ACHN (cell line): Measurements from ENCODE around the gene SLC25A13.
"Not testable (repeated sequence)": the region's sequence is repeated elsewhere in the genome, so short reads cannot be mapped to it uniquely, and the experiment has no call there.

ENCODE experiments used
- DNase-seq: peaks from one replicate; pipeline ENCODE4 v3.0.0-alpha.2; 2015
- in situ Hi-C: cut with HindIII; loops from 2 replicates; pipeline ENCODE4 v1.10.0; 2017; ENCODE audit warnings: low sequenced_read_pairs, low pct_ligation_motif_present, low pct_unique_long_range_greater_than_20kb

SLC25A13 gene, protein sequence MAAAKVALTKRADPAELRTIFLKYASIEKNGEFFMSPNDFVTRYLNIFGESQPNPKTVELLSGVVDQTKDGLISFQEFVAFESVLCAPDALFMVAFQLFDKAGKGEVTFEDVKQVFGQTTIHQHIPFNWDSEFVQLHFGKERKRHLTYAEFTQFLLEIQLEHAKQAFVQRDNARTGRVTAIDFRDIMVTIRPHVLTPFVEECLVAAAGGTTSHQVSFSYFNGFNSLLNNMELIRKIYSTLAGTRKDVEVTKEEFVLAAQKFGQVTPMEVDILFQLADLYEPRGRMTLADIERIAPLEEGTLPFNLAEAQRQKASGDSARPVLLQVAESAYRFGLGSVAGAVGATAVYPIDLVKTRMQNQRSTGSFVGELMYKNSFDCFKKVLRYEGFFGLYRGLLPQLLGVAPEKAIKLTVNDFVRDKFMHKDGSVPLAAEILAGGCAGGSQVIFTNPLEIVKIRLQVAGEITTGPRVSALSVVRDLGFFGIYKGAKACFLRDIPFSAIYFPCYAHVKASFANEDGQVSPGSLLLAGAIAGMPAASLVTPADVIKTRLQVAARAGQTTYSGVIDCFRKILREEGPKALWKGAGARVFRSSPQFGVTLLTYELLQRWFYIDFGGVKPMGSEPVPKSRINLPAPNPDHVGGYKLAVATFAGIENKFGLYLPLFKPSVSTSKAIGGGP

DNA sequence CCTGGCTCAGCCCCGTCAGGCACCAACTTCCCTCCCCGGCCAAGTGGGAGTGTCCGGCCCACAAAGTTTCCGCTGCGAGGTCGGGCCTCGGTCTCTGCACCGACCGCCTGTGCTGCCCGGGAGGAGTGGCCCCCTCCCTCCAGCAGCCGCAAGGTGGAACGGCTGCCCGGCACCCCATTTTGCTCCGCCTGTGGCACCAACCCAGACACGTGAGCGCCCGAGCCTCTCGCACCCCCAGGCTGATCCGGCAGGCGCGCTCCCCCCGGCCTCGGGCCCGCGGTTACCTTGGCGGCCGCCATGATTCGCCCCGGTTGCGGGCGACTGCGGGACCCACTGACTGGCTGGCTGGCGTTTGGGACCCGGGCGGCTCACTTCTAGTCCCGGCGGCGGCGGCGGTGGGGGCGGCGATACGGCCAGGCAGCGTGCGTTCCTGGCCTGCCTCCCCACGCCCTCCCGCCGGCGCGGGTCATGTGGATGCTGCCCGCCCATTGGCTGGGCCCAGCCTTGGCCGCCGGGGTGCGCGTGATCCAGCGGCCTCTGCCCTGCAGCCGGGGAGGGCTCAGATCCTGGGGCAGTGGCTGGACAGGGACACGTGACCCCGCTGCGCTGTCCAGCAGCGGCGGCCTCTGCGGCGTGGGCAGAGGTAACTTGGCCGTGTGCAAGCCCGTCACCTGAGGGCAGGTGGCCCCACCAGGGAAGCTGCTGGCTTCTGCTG, at the start of gene SLC25A13:
Gene SLC25A13 (minus strand): TSS at position 441 of the 715 bp plus-strand sequence. CDS start 142 bp downstream, at position 299.
- peak; percentile 97 for DNase-seq
- in situ Hi-C loops: no loop called here

DNA sequence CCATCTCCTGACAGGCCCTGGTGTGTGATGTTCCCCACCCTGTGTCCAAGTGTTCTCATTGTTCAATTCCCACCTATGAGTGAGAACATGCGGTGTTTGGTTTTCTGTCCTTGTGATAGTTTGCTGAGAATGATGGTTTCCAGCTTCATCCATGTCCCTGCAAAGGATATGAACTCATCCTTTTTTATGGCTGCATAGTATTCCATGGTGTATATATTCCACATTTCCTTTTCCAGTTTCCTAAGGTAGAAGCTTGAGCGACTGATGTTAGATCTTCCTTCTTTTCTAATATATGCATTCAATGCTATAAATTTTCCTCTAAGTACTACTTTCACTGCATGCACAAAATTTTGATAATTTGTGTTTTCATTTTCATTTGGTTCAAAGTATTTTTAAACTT, 44.0 kb upstream of the SLC25A13 start:
- in situ Hi-C loops: not testable (repeated sequence)

DNA sequence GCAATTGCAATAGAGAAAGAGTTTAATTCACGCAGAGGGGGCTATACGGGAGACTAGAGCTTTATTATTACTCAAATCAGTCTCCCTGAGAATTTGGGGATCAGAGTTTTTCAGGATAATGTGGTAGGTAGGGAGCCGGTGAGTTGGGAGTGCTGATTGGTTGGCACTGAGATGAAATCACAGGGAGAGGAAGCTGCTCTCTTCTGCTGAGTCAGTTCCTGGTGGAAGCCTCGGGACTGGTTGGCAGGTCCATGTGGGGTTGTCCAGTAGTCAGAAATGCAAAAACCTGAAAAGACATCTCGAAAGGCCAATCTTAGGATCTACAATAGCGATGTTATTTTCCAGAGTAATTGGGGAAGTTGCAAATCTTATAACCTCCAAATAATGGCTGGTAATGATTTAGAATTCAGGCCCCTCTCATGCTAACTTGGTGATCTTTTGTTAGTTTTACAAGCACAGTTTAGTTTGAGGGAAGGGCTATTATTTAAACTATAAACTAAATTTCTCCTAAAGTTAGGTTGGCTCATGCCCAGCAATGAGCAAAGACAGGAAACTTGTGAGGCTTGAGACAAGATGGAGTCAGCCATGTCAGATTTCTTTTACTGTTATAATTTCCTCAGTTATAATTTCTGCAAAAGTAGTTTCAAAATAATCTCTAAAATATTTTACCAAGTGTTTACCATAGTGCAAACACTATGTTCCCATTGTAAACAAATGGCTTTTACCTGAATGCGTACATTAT, 39.4 kb upstream of the SLC25A13 start:
- no peak for DNase-seq
- in situ Hi-C loops: no loop called here

More for the DNA sequence above, 44.0 kb upstream of the SLC25A13 start:
- not testable (repeated sequence) for DNase-seq

DNA sequence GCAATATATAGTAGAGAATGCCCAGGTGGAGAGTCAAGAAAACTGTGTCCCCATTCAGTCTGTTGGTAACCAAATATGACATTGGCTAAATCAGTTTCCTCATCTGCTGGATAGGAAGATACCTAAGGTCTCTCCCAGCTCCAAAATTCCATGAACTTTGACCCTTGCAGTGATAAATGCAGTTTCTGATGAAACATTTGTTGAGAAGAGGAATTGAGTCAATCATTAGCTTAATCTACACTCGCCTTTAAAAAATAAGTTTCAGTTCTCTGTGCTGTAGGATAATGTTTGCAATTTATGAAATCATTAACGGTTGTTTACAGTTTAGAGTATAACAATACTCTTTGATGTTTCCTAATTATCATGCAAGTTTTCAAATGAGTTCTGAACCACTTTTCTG, 38.0 kb upstream of the SLC25A13 start:
- in situ Hi-C loops: no loop called here
- DNase-seq: no peak

DNA sequence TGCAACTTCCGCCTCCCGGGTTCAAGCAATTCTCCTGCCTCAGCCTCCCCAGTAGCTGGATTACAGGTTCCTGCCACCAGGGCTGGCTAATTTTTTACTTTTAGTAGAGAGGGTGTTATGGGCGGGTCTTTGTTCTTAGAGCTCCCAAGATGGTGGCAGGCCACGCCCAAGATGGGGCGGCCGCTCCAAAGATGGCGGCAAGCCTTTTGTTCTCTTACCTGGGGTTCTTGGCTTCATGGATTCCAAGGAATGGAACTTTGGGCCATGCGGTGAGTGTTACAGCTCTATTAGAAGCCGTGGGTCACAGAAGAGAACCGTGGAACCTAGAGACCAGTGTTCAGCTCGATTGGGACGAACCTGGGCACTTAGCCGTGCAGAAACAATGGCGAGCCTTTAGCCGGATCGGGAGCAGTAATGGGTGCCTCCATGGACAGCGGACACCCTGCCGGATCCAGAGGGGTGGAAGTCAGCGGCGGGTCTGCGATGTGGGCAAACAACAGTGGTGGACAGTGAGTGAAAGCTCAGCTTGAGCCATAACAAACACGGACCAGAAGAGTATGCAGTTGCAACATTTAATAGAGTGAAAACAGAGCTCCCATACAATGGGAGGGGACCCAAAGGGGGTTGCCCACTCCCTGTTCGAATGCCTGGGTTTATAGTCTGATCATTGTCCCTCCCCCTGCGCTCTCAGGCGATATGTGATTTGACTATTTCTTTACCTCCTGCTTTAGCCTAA, 36.5 kb upstream of the SLC25A13 start:
- in situ Hi-C loops, DNase-seq: not testable (repeated sequence)

DNA sequence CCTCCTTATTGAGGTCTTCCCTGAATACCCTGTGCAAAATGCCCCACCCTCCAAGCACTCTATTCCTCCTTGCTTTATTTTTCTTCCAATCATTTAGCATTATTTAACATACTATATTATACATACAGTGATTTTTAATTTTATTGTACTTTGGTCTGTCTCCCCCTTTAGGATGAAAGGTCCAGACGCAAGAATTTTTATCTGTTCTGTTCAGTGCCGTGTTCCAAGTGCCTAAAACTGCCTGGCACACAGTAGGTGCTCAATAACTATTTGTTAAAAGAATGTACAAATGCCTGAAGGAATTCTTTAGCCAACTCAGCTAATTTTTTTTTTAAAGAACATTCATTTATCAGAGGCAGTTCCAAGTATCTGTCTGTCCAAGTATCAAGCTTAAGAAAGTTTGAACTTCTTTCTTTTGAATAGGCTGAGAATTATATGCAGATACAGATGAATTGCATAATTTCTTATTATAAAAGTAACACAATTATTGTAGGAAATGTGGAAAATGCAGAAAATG, 34.1 kb upstream of the SLC25A13 start:
- DNase-seq: no peak
- in situ Hi-C loops: no loop called here

DNA sequence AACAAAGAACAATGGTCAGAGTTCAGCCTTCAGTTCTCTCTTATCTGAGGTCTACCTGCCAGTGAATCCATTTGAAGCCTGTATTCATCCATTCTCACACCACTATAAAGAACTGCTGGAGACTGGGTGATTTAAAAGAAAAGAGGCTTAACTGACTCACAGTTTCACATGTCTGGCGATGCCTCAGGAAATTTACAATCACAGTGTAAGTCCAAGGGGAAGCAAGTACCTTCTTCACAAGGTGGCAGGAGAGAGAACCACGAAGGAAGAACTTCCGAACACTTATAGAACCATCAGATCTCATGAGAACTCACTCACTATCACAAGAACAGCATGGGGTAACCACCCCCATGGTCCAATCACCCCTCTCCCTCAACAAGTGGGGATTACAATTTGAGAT, 33.0 kb upstream of the SLC25A13 start:
- in situ Hi-C loops: no loop called here
- DNase-seq: no peak

DNA sequence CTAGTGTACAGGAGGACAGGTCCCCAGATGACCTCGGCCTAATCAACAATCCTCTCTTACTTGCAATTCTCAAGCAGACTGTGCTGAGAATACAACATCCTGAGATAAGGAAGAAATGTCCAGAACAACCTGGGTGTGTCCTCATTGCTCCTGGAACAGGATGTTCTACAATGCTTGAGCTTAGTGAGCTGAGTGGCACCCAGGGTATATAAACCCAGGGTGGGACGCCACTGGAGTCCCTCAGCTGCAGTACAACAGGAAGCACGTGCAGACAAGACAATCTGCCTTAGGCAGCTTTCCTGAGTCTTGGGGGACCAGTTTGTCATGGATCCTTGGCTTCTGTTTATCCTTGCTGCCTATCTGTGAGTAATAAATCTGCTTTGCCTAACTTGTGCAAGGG, 27.7 kb upstream of the SLC25A13 start:
- in situ Hi-C loops: no loop called here
- DNase-seq: no peak

DNA sequence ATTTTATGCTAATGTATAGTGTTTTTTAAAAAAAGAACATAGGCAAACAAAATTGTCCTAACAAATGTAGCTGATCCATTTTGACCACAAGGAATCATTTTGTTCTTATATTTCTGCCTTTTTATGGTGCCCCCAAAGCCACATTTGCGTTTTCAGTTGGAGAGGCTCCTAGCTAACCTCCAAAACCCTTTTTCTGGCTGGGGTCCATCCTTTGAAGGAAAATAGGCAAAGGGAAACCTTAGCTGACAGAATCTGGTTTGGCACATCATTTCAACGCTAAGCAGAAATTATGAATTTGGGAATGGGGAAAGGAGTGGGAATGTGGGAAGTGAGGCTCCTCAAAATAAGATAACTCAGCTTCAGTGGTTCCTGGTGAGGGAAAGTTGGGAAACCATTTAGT, 25.6 kb upstream of the SLC25A13 start:
- in situ Hi-C loops: no loop called here

DNA sequence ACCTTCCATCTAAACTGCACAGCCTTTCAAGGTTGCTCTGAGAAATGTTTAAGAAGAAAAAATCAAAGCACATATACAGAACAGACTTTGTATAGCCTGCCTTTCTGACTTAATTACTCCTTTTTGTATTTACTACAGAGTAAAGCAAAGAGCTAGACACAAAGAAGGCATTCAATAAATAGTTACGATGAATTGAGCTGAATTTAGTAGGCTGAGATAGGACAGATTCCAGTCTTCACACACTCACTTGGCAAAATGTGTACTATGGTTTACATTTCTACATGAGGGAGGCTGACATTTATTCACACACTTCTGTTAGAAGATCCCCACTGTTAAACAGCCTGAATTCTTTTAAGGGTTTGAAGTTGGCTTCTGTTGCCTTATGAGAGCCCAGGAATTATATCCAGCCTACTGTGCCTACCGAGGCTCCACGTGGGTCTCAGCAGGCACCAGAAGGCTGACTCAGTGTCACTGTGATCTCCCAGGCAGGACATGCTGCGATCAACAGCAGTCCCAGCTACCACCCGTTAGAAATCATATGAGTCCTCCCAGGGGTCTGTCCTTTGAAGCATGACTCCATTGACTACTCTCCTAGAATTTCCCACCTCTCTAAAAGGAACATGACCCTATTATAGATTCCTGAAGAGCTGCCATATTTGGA, 24.5 kb upstream of the SLC25A13 start:
- in situ Hi-C loops: no loop called here
- no peak for DNase-seq

More for the DNA sequence above, 25.6 kb upstream of the SLC25A13 start:
- DNase-seq: no peak

DNA sequence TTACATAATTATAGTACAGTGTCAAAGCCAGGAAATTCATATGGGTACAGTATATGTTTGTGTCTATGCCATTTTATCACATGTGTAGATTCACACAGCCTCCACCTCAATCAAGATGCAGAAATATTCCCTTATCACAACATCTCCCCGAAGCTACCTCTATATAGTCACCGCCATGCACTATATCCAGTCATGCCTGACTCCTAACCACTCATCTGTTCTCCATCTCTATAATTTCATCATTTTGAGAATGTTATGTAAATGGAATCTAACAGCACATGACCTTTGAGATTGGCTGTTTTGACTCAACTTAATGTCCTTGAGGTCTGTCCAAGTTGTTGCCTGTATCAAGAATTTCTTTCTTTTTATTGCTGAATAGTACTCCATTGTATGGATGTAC, 22.3 kb upstream of the SLC25A13 start:
- no peak for DNase-seq
- in situ Hi-C loops: no loop called here

DNA sequence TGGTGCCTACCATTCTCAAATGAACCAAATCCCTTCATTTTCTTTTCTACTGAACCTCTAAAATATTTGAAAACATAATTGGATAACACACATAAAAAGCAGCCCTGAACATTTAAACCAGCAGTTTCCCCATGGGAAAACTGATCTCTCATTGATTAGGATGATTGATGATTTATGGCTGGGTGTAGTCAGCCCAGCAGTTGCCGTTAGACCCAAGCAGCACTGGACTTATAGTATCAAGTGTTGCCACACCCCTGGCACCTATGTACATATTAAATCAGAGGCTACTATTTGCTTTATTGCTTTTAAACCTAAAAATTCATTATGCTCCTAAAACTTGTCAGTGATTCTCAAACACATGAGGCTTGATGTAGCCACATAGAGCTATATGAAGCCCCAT, 20.2 kb upstream of the SLC25A13 start:
- in situ Hi-C loops: no loop called here
- no peak for DNase-seq

DNA sequence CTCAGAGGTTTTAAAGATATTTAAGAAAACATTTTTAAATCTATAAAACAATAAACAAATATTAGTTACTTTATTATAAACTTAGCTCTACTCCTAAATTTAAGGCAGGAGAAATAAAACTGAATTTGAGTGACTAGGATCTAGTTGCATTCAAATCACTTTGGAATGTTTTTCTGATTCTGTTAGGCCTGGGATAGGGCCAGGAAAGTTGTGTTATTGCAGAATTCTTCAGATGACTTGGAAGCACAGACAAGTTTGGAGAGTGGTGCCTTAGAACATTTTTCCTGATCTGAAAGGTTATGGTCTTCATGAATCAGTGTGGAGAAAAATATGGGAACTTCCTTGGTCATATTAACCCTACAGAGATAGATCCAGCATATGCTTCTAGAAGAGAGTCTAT, 15.6 kb upstream of the SLC25A13 start:
- DNase-seq: no peak
- in situ Hi-C loops: no loop called here

DNA sequence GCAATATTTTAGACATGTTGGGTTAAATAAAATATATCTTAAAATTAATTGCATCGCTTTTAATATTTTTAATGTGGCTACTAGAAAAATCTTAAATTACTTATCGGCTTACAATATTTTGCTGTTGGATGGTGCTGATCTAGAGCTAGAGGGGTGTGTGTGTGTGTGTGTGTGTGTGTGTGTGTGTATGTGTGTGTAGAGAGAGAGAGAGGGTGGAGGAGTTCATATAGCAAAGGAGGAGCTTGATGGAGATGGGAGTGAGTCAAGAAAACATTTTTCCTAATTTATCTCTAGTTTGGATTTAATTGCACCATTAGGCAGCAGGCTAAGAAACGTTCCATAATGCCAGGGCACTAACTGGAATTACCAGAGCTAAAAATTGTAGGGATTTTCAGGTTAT, 10.4 kb upstream of the SLC25A13 start:
- in situ Hi-C loops: no loop called here
- no peak for DNase-seq

DNA sequence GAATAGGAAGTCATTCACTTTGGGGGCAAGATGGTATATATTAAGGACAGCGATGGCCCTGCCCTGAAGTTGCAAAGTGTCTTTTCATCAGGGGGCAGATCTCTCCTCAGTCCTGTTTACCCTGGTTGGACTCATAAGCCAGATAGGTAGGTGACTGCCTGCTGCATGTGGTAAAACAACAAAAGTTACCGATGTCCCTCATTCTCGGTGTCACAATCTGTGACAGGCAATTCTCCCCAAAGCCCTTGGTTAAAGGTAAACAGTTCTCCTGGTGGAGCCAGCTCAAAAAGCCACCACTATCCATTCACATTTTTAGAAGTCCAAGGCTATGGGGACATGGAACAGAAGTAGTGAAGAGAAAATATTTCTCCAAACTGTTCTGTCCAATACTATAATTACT, 9.9 kb upstream of the SLC25A13 start:
- DNase-seq: no peak
- in situ Hi-C loops: no loop called here

DNA sequence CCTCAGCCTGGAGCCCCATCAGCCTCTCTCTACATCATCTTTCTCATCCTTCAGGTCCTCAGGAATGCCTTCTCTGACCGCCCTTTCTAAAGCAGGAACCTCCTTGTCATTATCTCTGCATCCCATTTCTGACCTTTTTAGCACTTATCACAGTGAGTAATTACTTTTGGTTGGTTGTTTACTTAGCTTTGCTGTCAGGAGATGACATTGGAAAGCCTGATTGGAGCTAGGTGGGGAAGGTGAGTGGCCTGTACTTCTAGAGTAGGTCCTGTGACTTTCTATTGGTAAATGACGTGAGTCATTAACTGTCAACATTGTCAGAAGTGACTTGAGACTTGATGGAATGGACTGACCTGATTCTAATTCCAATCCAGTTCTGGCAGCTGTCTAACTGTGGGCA, 9.3 kb upstream of the SLC25A13 start:
- in situ Hi-C loops: no loop called here
- no peak for DNase-seq

DNA sequence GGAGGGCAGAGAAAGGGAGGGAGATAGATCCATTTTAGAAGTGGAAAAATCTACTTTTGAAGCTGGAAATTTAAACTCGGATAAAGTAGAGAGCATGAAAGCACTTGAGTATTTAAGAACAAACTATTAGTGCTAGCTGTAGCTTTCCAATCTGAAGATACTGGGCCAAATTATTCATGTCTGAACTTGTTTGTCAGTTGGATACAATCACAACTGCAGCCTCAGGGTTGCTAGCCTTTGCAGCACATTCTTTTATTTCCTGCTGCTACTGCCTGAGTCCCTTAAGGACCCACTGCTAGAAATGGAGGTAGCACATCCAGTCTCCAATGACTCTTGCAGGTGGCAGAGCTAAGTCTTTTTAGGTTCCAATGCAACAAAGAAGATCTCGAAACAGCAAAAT, 8.3 kb upstream of the SLC25A13 start:
- no peak for DNase-seq

More for the DNA sequence above, 8.3 kb upstream of the SLC25A13 start:
- in situ Hi-C loops: no loop called here
